ENCODE measurements around the gene WDR18.
"Not testable (repeated sequence)": the region's sequence is repeated elsewhere in the genome, so short reads cannot be mapped to it uniquely, and the experiment has no call there.

The WDR18 gene

DNA sequence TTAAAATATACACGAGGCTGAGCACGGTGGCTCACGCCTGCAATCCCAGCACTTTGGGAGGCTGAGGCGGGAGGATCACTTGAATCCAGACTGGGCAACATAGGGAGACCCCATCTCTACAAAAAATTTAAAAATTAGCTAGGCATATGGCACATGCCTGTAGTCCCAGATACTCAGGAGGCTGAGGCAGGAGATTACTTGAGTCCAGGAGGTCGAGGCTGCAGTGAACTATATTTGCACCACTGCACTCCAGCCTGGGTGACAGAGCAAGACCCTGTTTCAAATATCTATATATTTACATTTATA, 39.7 kb downstream of the WDR18 start:
- DNase-seq: not testable (repeated sequence)

DNA sequence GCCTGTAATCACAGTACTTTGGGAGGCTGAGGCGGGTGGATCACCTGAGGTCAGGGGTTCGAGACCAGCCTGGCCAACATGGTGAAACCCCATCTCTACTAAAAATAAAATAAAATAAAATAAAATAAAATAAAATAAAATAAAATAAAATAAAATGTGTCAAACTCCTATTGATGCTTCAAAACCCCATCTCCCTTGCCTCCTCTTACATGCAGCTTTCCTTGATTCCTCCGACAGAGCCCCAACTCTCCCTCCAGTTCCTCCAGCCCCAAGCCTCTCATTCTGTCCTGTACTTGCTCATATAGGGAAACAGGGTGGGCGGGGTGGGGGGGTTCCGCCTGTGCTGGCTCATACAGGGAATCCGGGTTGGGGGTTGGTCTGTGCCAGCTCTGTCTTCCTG, 40.9 kb downstream of the WDR18 start:
- not testable (repeated sequence) for DNase-seq

DNA sequence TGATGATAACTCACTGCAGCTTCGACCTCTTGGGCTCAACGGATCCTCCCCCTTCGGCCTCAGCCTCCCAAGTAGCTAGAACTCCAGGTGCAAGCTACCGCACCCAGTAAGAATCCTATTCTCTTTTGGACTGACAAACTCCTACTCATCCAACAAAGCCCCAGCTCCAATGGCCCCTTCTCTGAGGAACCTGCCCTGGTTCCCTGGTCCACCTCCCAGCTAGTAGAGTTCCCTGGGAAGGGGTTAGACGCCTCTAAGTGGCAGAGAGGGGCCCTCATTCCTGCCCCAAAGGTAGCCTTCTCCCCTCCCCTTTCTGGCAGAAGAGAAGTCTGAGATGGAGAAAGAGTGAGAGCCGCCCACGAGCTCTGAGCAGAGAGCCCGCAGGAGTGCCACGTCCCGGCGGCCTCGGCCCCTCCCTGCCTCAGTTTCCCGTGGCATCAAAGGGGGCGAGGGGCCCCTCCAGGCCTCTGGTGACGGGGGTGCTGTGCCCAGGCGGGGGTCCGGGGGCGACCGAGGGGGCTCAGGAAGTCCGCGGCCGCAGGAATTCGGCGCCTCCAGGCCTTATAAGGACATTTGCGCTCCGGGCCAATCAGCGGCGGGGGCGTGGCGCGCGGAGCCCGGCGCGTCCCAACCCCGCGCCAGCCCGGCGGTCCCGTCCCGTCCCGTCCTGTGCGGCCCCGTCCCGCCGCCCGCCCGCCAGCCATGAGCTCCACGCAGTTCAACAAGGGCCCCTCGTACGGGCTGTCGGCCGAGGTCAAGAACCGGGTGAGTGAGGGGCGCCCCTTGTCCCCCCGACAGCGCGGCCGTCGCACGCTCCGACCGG, 42.0 kb downstream of the WDR18 start, which contains the start of gene CNN2:
Gene CNN2, plus strand, starts transcription at position 649 of the 823 bp plus-strand sequence. Its CDS starts 54 bp downstream, at position 703.
- peak; percentile 74 to 79 for DNase-seq

DNA sequence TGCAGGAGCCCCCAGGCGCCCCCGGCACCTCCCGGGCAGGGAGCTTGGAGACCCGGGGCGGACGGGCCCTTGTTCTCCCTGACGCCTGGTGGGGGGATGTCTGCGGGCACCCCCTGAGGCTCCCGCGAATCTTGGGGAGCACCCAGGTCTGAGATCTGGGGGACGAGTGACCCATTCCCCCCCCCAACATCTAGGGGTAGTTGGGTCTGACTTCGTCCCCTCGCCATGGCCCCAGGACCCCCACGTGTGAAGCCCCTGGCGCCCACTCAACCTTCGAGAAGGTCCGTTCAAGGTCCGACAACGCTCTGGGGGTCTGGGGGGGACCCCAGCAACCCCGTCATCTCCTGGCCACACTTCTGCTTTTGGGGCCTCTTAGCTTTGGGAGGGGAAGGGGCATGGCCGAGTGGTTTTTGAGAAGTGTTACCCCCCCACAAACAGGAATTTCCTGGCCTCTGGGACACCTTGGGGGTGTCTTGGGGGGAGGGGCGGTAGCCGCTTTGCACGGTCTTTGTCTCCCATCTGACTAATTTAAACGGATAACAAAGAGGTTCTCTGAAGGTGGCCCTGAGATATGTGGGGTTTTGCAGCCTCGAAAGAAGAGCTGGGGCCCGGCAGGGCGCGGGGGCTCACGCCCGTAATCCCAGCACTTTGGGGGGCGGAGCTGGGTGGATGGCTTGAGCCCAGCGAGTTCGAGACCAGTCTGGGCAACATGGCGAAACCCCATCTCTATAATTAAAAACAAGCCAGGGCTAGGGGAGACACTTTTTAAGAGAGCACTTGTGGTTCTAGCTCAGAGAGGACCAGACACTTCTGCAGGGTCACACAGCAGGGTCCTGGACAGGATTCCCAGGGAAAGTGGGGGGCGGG, 42.9 kb downstream of the WDR18 start:
- peak; percentile 38 to 56 for DNase-seq

DNA sequence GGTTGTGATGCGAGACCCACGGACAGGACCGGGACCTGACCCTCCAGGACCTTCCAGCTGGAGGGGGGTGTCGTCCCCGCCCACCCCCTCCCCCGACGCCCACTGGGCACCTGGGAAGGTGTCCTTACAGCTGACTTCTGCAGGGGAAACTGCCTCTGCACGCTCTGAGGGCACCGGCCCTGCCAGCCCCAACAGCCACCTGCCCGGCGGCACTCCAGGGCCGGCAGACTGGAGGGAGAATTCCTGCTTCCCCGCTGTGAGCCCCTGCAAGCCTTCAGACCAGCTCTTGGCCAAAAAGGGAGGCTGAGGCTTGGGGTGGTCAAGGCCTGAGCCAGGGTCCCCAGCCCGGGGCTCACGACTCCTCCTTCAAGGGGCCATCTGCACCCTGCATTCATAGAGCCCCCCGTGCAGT, 43.5 kb downstream of the WDR18 start:
- DNase-seq: no peak

DNA sequence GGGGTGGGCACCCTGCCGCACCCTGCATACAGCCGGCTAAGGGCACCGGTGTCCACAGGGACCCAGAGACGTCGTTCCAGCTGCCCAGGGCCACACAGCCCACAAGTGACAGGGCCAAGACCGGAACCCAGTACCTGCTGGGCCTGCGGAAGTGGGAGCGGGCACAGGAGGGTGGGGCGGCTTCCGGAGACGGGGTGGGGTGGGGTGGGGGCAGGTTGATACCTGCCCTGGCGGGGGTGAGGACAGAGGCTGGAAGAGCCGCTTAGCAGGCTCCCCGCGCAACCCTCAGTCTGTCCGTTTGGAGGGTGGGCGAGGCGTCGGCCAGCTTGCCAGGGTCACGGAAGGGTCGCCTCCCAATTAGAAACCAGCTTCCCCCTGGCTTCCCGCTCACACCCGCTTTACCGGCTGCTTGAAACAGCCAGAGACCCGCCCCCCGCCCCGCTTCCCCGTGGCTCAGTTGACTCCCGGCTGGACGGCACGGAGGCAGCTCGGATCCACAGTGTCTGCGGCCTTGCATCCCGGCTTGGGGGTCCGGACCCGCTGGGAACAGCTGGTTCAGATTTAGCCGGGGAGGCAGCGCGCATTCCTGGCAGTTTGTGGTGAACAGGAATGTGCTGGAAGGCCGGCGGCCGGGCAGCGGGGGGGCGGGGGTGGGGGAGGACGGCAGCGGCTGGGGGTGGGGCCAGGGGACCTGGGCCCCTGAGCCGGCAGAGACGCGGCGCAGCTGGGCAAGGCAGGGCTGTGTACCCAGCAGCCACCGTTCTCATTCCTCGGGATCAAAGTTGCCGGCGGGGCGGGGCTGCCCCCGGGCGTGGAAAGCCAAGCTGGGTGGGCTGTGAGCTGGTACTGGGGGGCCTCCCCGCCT, 44.1 kb downstream of the WDR18 start:
- DNase-seq: peak; percentile 57 to 62

DNA sequence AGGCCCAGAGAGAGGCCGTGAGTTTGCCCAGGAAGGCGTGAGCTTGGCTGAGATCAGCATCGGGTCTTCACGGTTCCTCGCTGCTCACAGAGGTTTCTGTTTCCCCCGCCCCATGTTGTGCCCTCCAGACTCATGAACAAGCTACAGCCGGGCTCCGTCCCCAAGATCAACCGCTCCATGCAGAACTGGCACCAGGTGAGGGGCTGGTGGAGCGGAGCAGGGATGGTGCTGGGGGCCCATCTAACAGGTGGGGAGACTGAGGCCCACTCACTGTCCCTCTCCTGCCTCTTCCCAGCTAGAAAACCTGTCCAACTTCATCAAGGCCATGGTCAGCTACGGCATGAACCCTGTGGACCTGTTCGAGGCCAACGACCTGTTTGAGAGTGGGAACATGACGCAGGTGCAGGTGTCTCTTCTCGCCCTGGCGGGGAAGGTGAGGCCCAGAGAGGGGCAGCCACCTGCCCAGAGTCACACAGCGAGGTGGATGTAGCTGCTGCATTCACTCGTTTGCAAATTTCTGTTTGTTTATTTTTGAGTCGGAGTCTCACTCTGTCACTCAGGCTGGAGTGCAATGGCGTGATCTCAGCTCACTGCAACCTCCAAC, 48.2 kb downstream of the WDR18 start:
- no peak for DNase-seq

DNA sequence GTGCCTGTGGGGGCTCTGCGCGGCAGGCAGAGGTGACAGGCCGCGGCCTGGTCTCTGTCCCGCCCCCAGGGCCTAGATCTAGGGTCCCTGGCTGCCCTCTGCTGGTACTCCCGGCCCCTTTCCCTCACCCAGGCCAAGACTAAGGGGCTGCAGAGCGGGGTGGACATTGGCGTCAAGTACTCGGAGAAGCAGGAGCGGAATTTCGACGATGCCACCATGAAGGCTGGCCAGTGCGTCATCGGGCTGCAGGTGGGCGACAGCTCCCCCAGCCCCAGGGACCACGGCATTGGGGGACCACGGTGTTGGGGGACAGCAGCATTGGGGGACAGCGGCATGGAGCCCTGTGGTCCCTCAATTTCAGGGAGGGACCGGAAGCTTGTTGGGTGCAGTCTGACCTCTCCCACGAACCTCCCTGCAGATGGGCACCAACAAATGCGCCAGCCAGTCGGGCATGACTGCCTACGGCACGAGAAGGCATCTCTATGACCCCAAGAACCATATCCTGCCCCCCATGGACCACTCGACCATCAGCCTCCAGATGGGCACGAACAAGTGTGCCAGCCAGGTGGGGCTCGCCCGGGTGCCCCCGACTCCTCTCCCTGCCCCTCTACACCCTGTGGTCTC, 52.0 kb downstream of the WDR18 start:
- no peak for DNase-seq

DNA sequence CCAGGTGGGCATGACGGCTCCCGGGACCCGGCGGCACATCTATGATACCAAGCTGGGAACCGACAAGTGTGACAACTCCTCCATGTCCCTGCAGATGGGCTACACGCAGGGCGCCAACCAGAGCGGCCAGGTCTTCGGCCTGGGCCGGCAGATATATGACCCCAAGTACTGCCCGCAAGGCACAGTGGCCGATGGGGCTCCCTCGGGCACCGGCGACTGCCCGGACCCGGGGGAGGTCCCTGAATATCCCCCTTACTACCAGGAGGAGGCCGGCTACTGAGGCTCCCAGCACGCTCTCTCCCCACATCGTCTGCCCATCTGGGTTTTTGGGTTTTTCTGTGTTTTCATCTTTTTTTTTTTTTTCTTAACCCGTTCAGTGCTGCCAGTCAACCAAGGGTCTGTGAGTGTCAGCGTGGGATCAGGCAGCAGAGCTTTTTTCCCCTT, 53.5 kb downstream of the WDR18 start:
- no peak for DNase-seq

DNA sequence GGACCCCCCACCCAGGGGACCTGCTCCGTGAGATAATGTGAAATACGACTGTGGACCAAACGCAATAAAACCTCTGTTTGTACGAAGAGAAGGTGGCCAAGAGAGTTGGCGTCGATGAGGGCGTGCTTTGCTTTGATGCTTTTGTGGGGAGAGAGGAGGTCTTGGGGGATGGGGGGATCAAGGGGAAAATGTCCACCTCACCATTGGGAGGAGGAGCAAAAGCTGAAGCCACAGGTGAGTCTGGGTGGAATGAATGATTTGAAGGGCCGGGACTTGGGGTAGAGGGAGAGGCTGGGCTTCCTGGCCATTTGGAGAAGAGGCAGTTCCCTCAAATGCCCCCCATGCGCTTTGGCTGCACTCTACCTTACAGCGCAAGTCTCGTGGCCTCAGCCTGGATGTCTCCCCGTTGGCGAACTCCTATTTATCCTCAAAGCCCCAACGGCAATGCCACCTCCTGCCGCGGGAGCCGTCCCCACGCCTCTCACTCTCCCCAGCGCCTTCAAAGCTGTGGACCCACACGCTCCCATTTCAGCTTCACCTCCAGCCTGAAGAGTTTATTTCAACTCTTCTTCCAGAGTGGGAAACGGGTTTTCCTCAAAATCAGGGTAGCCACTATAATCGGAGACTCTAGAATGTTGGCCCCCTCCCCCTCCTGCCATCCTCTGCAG, 55.0 kb downstream of the WDR18 start:
- DNase-seq: no peak

DNA sequence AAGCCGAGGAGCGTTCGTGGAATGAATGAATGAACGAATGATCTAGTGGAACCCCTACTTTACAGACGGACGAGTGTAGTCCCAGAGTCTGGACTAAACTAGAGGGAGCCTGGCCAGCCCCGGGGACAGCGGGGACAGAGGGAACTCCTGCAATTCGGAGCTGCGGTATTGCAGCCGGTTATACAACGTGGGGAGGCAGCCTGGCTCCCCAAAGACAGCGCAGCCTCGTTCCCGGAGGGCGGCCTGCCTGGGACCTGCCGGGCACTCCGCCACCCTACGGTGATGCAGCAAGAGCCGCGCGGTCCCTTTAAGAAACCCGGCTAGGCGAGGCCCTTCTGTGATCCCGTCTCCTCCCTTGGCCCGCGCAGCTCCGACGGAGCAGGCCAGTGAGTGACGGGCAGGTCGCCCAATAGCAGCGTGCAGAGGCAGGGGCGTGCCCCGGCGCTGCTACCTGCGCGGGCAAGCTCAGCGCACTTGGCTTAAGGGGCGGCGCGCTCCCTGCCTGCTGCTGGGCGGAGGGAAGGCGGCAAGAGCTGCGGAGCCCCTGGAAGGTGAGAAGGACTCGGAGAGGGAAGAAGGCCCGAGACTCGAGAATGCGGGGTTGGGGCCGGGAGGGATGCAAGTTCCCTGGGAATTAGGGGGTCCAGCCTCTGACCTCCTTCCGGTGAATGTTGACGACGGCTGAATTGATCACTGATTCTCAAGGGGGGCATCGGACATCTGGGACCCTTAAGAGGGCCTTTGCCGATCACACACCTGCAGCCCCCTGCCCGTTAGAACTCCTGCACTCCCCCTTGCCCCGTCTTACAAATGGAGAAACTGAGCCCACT, 55.7 kb downstream of the WDR18 start, which contains the start of gene ABCA7:
Gene ABCA7, plus strand, starts transcription at position 462 of the 830 bp plus-strand sequence. CDS start 1,255 bp downstream, outside the sequence.
- DNase-seq: peak; percentile 100

DNA sequence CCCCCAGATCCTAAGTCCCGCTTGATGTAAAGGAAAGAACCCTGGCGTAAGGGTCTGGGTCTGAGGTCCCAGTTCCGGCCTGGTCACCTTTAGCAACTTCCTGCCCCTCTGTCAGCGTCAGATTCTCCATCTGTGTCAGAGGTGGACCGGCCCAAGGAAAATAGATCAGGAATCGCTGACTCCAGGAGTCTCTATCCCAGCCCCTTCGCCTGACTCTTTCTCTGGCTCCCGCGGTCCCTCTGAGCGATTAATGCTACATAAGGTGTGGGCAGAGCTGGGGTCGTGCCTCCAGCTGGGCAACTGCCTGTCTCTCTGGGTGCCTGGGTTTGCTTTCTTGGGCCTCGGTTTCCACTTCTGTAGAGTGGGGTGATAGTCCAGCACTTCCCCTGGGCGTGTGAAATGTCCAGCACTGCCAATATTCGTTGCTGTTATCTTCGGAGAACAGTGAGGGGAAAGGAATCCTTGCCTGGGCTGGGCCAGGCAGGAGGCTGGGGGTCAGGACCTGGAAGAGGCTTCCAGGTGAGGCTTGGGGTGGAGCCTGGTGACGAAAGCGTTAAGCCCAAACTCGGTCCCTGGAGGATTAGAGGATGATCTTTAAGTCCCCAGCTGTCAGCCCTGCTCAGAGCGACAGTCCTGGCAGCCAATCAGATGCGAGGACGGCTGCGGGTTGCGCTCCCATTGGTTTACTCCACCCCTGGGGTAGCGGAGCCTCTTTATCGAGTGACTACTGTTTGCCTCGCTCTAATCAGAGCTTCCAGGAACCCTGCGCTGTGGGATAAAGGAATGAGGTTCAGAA, 56.5 kb downstream of the WDR18 start:
- peak; percentile 92 for DNase-seq

DNA sequence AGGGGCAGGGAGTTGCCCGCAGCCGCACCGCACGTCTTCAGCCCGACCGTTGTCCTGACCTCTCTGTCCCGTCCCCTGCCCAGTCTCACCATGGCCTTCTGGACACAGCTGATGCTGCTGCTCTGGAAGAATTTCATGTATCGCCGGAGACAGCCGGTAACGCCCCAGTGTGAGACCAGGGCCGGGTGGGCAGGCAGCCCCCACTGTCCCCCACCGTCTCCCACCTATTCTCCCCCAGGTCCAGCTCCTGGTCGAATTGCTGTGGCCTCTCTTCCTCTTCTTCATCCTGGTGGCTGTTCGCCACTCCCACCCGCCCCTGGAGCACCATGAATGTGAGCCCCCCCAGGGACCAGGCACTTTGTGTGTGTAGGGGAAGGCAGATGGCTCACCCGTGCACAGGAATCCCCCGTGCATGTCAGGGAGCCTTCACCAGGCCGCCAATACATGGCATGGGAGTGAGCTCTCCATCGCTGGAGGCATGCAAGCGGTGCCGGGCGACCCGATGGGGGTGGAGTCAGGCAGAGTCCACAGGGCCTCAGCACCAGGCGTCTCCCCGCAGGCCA, 57.2 kb downstream of the WDR18 start:
- DNase-seq: no peak

DNA sequence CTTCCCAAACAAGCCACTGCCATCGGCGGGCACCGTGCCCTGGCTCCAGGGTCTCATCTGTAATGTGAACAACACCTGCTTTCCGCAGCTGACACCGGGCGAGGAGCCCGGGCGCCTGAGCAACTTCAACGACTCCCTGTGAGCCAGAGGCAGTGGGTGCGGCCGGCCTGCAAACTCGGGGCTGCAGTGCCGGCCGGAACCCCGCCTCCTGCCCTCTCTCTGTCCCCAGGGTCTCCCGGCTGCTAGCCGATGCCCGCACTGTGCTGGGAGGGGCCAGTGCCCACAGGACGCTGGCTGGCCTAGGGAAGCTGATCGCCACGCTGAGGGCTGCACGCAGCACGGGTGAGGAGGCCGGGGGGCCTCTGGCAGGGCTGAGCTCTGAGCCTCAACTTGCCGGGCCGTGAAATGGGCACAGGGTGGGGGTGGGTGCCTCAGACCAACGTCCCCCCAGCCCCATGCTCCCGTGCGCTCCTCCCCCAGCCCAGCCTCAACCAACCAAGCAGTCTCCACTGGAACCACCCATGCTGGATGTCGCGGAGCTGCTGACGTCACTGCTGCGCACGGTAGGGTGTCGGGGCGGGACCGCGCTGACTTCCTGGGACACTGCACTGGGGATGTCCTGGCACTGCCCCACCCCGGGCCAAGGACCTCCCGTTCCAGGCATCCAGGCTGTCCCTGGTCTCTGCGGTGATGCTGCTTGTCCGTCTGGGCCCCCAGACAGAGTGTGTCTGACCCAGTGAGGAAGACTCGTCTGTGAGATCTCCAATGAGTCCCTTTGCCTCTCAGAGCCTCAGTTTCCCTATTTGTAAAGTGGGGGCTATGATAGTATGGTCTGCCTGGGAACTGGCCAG, 57.9 kb downstream of the WDR18 start:
- no peak for DNase-seq

DNA sequence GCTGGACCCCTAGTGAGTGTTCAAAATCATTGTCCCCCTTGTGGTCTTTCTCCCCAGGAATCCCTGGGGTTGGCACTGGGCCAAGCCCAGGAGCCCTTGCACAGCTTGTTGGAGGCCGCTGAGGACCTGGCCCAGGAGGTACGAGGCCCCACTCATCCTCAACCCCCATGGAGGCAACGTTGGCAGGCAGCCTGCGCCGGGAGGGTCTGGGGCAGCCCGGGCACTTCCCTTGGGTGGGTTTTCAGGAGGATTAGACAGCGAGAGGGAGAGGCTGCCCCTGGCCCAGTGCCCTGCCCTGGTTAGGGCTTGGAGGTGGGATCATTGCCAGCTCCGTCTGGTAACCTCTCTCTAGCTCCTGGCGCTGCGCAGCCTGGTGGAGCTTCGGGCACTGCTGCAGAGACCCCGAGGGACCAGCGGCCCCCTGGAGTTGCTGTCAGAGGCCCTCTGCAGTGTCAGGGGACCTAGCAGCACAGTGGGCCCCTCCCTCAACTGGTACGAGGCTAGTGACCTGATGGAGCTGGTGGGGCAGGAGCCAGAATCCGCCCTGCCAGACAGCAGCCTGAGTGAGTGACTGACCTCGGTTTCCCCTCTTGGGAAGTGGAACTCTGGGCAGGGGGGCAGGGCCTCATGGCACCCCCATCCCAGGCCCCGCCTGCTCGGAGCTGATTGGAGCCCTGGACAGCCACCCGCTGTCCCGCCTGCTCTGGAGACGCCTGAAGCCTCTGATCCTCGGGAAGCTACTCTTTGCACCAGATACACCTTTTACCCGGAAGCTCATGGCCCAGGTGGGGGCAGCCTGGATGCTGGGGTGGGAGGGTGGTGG, 58.8 kb downstream of the WDR18 start:
- no peak for DNase-seq

Measured in stimulated activated CD4-positive, alpha-beta T cell treated with anti-CD3 and anti-CD28 coated beads, Interleukin-2, amount 100 ng/mL, for 24 hours (primary cell).